Activated T-cell treated with anti-CD3 and anti-CD28 coated beads for 24 hours (primary cell): ENCODE results near the gene NAV2.

ENCODE experiments used
- DNase-seq: peaks from one replicate; pipeline ENCODE4 v3.0.0-alpha.2; 2020; ENCODE audit warnings: low read depth

The NAV2 gene

DNA sequence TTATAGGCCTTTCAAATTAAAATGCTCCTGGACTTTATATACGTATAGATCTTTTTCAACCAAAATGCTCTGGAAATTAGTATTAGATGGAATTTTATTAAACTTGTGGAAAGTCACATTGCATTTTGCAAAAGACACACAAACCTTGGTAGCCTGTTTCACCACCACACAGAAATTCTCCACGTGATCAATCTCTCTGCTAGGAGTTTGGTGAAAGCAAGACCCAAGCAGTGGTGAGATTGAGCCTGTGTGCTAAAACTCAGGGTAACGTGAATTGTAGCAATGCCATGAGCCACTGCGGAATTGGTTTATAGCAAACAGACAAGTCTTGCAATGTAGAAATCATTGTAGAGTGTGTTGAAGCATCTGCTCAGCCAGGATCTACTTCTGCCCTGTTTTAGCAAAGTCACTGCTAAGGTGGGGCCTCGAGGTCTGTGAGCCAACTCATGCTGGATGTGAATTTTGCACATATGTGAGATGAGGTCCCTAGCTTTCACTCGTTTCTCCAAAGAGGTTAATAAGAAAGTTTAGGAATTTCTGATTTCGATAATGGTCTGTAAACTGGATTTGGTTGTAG, 262.9 kb downstream of the NAV2 start:
- no peak for DNase-seq

- no peak for DNase-seq
Observed at GRCh38 chr11:19976281-19976941, 263.8 kb downstream of the NAV2 start.

DNA sequence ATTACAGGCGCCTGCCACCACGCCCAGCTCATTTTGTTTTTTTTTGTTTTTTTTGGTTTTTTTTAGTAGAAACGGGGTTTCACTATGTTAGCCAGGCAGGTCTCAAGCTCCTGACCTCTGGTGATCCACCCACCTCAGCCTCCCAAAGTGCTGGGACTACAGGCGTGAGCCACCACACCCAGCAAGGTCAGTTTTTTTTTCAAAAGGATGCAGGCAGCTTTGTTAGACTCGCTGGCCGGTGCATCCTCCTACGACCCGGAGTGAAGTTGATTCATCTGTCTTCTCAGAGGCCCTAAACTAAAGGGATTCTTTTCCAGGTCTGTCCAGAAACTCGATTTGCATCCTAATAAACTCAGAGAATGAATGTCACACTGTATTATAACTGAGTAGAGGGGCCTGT, 265.3 kb downstream of the NAV2 start:
- DNase-seq, result no peak

GRCh38 chr11:19978668-19979518, 266.3 kb downstream of the NAV2 start:
- DNase-seq, result no peak

GRCh38 chr11:19979519-19979845, 266.8 kb downstream of the NAV2 start:
- DNase-seq, result no peak

- DNase-seq, result no peak
Observed at GRCh38 chr11:19980388-19980787, 267.8 kb downstream of the NAV2 start.

- no peak for DNase-seq
Observed at GRCh38 chr11:19980957-19981669, 268.5 kb downstream of the NAV2 start.

- DNase-seq, result no peak
Observed at GRCh38 chr11:19982774-19983495, 270.3 kb downstream of the NAV2 start.

- no peak for DNase-seq
Observed at GRCh38 chr11:19984048-19984742, 271.6 kb downstream of the NAV2 start.

DNA sequence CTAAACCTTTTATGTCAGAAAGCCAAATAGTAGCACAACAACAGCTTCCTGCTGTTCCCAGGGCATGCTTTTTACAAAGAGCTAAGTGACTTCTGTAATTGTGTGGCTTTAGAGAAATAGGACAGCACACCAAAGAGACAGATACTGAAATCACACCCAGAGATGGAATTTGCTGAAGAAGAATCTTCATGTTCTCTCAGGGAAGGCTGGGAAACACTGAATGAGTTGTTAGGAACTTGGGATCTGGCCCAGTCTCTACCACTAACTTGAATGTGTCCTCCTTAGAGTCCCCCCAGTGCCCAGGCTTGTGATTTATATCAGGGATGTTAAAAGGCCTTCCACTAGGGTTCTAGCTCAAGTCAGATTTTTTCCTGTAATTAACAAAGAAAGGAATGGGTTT, 272.5 kb downstream of the NAV2 start:
- no peak for DNase-seq

- DNase-seq, result no peak
Observed at GRCh38 chr11:19987331-19987801, 274.7 kb downstream of the NAV2 start.

DNA sequence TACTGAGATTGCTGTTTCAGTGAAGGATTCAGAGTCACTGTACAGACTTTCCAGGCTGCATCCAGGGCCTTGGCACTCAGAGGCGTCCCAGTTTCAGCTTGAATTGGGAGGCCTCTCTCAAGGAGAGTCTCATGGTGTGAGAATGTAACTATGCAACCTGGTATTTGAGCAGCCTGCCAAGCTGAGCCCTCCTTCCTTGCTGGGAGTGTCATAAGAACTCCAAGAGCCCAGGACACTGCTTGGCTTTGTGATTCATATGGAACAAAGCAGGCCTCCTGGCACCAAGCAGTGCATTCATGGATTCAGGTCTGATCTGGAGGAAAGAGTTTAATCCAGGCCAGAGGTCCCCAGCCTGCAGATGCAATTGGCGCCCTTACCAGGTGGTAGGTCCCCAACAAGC, 276.0 kb downstream of the NAV2 start:
- DNase-seq, result no peak

GRCh38 chr11:19989191-19989590, 276.6 kb downstream of the NAV2 start:
- no peak for DNase-seq

- DNase-seq, result no peak
Observed at GRCh38 chr11:19992162-19992561, 279.5 kb downstream of the NAV2 start.

- DNase-seq, result no peak
Observed at GRCh38 chr11:19992998-19993397, 280.4 kb downstream of the NAV2 start.

DNA sequence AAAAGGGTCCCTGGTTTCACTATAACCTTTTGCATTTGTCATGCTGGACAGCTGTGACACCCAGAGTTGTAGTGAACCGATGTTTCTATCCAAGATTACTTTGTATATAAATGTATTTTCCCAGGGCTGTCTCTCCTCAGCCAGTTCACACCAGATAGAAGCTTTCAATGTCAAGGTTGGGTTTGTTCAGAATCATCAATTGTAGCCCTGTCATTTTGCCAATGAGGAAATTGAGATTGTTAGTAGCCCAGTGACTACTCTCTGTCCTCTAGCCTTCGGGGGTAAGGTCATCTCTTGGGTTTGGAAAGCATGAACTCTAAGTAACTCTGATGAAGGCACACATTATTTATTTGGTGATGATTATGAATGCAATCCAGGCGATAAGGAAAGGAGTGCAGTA, 282.0 kb downstream of the NAV2 start:
- no peak for DNase-seq

GRCh38 chr11:19995145-19995544, 282.5 kb downstream of the NAV2 start:
- DNase-seq, result no peak

DNA sequence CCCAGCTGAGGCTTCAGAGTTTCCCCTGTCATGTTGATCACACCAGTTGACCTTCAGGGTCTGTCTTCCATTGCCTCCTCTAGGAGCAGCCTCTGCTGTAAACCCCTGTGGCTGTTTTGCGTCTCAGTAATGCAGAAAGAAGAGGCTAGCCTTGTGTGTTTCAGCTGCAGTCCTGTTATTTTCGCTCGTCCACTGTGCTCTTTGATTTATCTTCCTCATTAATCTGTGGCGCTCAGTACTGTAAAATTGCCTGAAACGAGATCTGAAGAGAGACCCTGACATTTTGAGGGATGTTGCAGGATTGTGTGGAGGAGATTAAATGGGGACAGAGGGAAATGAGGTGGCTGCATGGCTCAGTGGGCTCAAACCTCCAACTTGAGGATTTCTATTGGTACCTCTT, 283.9 kb downstream of the NAV2 start:
- no peak for DNase-seq

GRCh38 chr11:20000022-20000350, 287.3 kb downstream of the NAV2 start:
- no peak for DNase-seq

DNA sequence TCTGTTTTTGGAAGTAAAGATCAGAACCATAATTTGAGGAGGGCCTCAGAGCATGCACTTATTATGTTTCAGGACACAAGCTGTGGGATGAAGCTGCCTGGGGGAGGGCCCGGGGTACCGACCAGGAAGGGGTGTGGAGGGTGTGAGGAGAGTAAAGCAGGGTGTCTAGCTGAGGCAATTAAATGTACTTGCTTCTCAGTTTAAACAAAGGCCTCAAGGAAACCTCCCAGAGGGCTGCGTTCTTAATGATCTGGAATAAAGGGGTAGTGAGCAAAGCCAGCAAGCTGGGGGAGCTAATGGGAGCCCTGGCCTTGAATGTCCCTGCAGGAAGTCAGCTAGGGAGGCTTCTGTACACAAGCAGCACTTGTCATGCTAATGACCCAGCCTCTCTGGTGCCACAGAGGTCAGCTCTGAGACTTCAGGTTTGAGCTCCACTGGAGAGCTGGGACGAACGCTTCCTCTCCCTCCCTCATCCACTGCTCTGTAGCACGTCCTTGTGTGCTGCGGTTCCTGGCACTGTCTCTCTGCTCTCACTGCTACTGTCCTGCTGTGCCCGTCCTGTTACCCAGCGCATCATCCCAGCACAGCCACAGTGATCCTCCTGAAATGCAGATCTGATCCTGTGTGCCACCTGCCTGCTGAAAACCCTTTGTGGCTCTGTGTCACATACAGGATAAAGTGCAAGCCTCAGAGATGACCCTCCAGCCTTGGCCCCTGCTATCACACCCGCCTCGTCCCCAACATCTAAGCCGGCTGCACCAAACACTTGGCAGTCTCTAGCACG, 287.9 kb downstream of the NAV2 start:
- no peak for DNase-seq
